Measurements from ENCODE around the gene RAP2C.
A peak's percentile ranks its signal among the peaks of the same experiment; 100 is the strongest.

RAP2C gene

GRCh38 chrX:132219343-132219768 is at the start of gene RAP2C:
TSS of gene RAP2C (minus strand) at chrX:132219447. CDS start at chrX:132217268, 2,179 bp downstream.
- no peaks in the 10 kb centered on the region for H3K27me3 ChIP-seq (replicated peaks; ENCODE audit: control insufficient read depth, insufficient read depth, low read length)

DNA sequence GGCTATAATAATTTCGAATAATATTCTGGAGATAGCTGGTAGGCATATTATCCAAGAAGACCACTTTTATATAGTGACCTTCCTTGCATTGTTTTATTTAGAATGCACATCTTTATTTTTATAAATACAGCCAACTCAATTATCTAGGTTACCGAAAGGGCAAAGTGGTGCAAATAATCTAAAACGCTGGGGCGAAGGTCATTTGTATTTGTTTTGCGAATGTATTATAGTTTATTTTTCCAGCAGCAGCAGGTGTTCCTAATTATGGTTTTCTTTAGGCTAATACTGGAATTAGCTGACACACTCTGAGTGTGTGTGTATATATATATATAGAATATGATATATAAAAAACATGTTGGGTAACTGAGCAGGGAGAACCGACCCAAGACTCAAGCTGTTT is 48.1 kb upstream of the RAP2C start:
- no peak for DNase-seq (ENCODE audit: extremely low read depth, insufficient read length)

More at GRCh38 chrX:132219343-132219768, at the start of gene RAP2C:
- DNase-seq (ENCODE audit: extremely low read depth, insufficient read length): peak; percentile 39
- Histone ChIP-seq H3K36me3 (ENCODE audit: control insufficient read depth, insufficient read depth, low read length) (no peaks in the 10 kb centered on the region), H3K4me3 (replicated peaks; ENCODE audit: low read depth, low read length) (peak within 1 kb of the TSS; percentile 54)
- TF ChIP-seq CTCF (IDR thresholded peaks at IDR 0.05; ENCODE audit: insufficient read depth, low read length, poor library complexity, severe bottlenecking): peak; percentile 65

DNA sequence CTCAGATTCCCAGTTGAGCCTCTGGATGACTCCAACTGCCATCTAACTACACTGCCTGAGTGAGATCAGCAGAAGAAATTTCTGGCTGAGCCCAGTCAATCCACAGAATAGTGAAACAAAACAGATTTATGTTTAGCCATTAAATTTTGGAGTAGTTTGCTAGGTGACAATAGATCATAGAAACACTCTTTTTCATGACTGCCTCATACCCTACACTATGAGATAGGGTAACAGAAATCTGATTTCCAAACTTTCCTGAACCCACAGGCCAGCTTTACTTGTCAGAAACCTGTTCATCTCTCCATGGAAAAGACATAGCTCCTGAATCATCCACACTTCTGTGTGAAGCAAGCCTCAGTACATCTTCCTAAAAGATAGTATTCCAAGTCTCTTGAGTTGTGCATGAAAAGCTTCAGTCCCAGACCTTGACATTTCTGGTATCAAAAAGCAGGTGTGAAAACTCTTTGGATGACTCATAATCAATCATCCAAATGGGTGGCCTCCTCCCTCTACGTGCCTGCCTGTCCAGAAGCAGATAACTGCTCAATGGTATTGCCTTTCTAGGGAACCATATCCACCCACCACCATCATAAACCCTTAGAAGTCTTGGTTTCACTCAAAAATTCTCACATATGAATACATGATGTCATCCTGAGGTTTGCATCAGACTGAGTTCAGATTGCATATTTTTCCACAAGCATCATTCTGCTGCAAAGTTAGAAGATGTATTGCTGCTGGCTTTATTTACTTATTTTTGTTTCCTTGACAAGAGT is 47.5 kb upstream of the RAP2C start:
- no peaks in the 10 kb centered on the region for H3K36me3 ChIP-seq (ENCODE audit: control insufficient read depth, insufficient read depth, low read length)
- no peaks in the 10 kb centered on the region for H3K27me3 ChIP-seq (replicated peaks; ENCODE audit: control insufficient read depth, insufficient read depth, low read length)
- DNase-seq (ENCODE audit: extremely low read depth, insufficient read length): peak; percentile 3
- no peak overlapping the region for H3K4me3 ChIP-seq (replicated peaks; ENCODE audit: low read depth, low read length)
- no peak for TF ChIP-seq CTCF (IDR thresholded peaks at IDR 0.05; ENCODE audit: insufficient read depth, low read length, poor library complexity, severe bottlenecking)

More for the DNA sequence above, 48.1 kb upstream of the RAP2C start:
- no peak for TF ChIP-seq CTCF (IDR thresholded peaks at IDR 0.05; ENCODE audit: insufficient read depth, low read length, poor library complexity, severe bottlenecking)
- Histone ChIP-seq H3K27me3 (replicated peaks; ENCODE audit: control insufficient read depth, insufficient read depth, low read length) (no peaks in the 10 kb centered on the region), H3K4me3 (replicated peaks; ENCODE audit: low read depth, low read length) (no peak overlapping the region), H3K36me3 (ENCODE audit: control insufficient read depth, insufficient read depth, low read length) (no peaks in the 10 kb centered on the region)

DNA sequence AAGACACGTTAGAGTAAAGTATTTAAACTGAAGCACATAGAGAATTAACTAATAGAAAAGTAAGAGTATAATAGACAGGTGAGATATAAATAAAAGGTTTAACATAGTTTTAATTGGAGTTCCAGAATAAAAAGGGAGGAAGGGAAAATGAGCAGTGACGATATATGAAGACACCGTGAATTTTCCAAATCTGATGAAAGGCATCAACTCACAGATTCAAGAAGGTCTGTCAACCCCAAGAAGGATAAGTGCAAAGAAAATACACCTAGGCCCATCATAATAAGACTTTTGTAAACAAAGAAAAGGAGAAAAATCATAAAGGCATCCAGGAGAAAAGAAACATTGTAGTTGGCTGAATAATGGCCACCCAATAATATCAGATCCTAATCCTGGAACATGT is 43.9 kb upstream of the RAP2C start:
- Histone ChIP-seq H3K27me3 (replicated peaks; ENCODE audit: control insufficient read depth, insufficient read depth, low read length) (no peaks in the 10 kb centered on the region), H3K4me3 (replicated peaks; ENCODE audit: low read depth, low read length) (no peak overlapping the region), H3K36me3 (ENCODE audit: control insufficient read depth, insufficient read depth, low read length) (no peaks in the 10 kb centered on the region)
- no peak for TF ChIP-seq CTCF (IDR thresholded peaks at IDR 0.05; ENCODE audit: insufficient read depth, low read length, poor library complexity, severe bottlenecking)
- DNase-seq (ENCODE audit: extremely low read depth, insufficient read length): no peak

DNA sequence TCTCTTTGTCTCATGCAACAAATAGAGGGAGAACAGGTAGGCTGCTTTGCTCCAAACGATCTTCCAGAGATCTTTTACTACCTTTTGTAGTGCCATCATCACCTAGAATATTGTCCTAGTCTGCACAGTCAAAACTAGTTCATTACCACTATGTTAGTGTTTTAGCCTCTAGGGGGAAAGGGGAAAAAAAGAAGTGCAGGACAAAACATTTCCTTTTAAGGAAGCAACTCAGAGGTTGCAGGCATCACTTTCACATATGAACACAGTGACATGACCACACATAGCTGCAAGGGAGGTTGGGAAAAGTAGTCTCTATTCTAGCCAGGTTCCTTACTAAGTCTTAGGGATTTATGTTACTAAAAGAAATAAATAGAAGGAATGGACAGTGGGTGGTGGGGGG is 39.3 kb upstream of the RAP2C start:
- H3K4me3 ChIP-seq (replicated peaks; ENCODE audit: low read depth, low read length): no peak overlapping the region
- no peak for TF ChIP-seq CTCF (IDR thresholded peaks at IDR 0.05; ENCODE audit: insufficient read depth, low read length, poor library complexity, severe bottlenecking)
- H3K27me3 ChIP-seq (replicated peaks; ENCODE audit: control insufficient read depth, insufficient read depth, low read length): no peaks in the 10 kb centered on the region
- no peaks in the 10 kb centered on the region for H3K36me3 ChIP-seq (ENCODE audit: control insufficient read depth, insufficient read depth, low read length)
- DNase-seq (ENCODE audit: extremely low read depth, insufficient read length): no peak
